Mesothelial cell of epicardium (in vitro differentiated cells): ENCODE measurements around the gene PRR29. TPM values are rescaled to one million over a fixed set of nuclear protein-coding genes. Genes with fewer than 3 reads are reported as not detected.

Experiments used
- DNase-seq, 2 experiments: peaks; one replicate each; pipeline ENCODE4 v3.0.0; 2021; ENCODE audit warnings: low spot score in 2 of 2; ENCODE audit not compliant: unreplicated experiment in 2 of 2
- H3K27ac Mint-ChIP-seq: 2 replicates; pipeline ENCODE4 v1.8.0; 2021; ENCODE audit warnings: mixed read lengths
- H3K27me3 Mint-ChIP-seq: 2 replicates; pipeline ENCODE4 v1.8.0; 2021; ENCODE audit warnings: low read depth, mixed read lengths
- H3K36me3 Mint-ChIP-seq: 2 replicates; pipeline ENCODE4 v1.8.0; 2021; ENCODE audit warnings: mixed read lengths
- H3K4me1 Mint-ChIP-seq: 2 replicates; pipeline ENCODE4 v1.8.0; 2021; ENCODE audit warnings: mixed read lengths
- H3K4me3 Mint-ChIP-seq: 2 replicates; pipeline ENCODE4 v1.8.0; 2021; ENCODE audit warnings: mild to moderate bottlenecking, moderate library complexity, mixed read lengths
- H3K9me3 Mint-ChIP-seq: 2 replicates; pipeline ENCODE4 v1.8.0; 2021; ENCODE audit warnings: mixed read lengths
- CTCF ChIP-seq: fragments of 200-600 bp; sonication (generic); IDR thresholded peaks from one replicate; pipeline ENCODE4 v1.5.0; 2021; ENCODE audit warnings: antibody characterized with exemption; ENCODE audit not compliant: unreplicated experiment
- total RNA-seq: library from RNA; stranded (reverse); gene quantifications from 3 replicates; pipeline ENCODE4 v1.2.1, GENCODE V29; 2021

PRR29 gene
- total RNA-seq, 1 donor from 2014 or later = 2.0 TPM

- peak; percentile 55 to 67 for DNase-seq
These were observed 36.6 kb upstream of the PRR29 start for GRCh38 chr17:63961355-63962212.

GRCh38 chr17:63962298-63962744 is 35.8 kb upstream of the PRR29 start:
- Mint-ChIP-seq H3K4me3 (no peak overlapping the region), H3K27ac (no peak overlapping the region), H3K4me1 (peaks cover 3% of the 10 kb centered on the region), H3K27me3 (peaks cover 38% of the 10 kb centered on the region), H3K9me3 (no peaks in the 10 kb centered on the region), H3K36me3 (no peaks in the 10 kb centered on the region)
- TF ChIP-seq CTCF = no peak
- no peak for DNase-seq

More at GRCh38 chr17:63961355-63962212, 36.6 kb upstream of the PRR29 start:
- Mint-ChIP-seq H3K27me3 (peaks cover 37% of the 10 kb centered on the region), H3K36me3 (no peaks in the 10 kb centered on the region), H3K4me3 (peak overlapping the region; percentile 61), H3K9me3 (no peaks in the 10 kb centered on the region), H3K27ac (no peak overlapping the region), H3K4me1 (peaks cover 3% of the 10 kb centered on the region)
- no peak for TF ChIP-seq CTCF

- H3K27ac Mint-ChIP-seq = no peak overlapping the region
- peaks cover 3% of the 10 kb centered on the region for H3K4me1 Mint-ChIP-seq
- no peaks in the 10 kb centered on the region for H3K9me3 Mint-ChIP-seq
- no peaks in the 10 kb centered on the region for H3K36me3 Mint-ChIP-seq
- no peak for TF ChIP-seq CTCF
- no peak for DNase-seq
- peaks cover 41% of the 10 kb centered on the region for H3K27me3 Mint-ChIP-seq
- H3K4me3 Mint-ChIP-seq = no peak overlapping the region
These were observed 35.0 kb upstream of the PRR29 start for GRCh38 chr17:63963123-63963522.

- no peak for DNase-seq
- H3K27ac Mint-ChIP-seq = no peak overlapping the region
- no peaks in the 10 kb centered on the region for H3K4me1 Mint-ChIP-seq
- H3K9me3 Mint-ChIP-seq = no peaks in the 10 kb centered on the region
- H3K4me3 Mint-ChIP-seq = no peak overlapping the region
- no peak for TF ChIP-seq CTCF
- H3K36me3 Mint-ChIP-seq = no peaks in the 10 kb centered on the region
- H3K27me3 Mint-ChIP-seq = peaks cover 26% of the 10 kb centered on the region
These were observed 31.4 kb upstream of the PRR29 start for GRCh38 chr17:63966646-63967264.

- no peak overlapping the region for H3K4me3 Mint-ChIP-seq
- H3K4me1 Mint-ChIP-seq = no peaks in the 10 kb centered on the region
- TF ChIP-seq CTCF = no peak
- H3K27ac Mint-ChIP-seq = no peak overlapping the region
- H3K27me3 Mint-ChIP-seq = peaks cover 18% of the 10 kb centered on the region
- H3K36me3 Mint-ChIP-seq = no peaks in the 10 kb centered on the region
- DNase-seq = no peak
- no peaks in the 10 kb centered on the region for H3K9me3 Mint-ChIP-seq
These were observed 30.2 kb upstream of the PRR29 start for GRCh38 chr17:63967953-63968352.
